ENCODE measurements around the gene RRAGD. TPM values are rescaled to one million over a fixed set of nuclear protein-coding genes. Genes with fewer than 3 reads are reported as not detected.

The RRAGD gene
- total and polyA plus RNA-seq, 2 of the 13 experiments (the other 11 are each of a cell fraction or from before 2014, with no cell fraction given): 0.35 to 0.53 TPM

DNA sequence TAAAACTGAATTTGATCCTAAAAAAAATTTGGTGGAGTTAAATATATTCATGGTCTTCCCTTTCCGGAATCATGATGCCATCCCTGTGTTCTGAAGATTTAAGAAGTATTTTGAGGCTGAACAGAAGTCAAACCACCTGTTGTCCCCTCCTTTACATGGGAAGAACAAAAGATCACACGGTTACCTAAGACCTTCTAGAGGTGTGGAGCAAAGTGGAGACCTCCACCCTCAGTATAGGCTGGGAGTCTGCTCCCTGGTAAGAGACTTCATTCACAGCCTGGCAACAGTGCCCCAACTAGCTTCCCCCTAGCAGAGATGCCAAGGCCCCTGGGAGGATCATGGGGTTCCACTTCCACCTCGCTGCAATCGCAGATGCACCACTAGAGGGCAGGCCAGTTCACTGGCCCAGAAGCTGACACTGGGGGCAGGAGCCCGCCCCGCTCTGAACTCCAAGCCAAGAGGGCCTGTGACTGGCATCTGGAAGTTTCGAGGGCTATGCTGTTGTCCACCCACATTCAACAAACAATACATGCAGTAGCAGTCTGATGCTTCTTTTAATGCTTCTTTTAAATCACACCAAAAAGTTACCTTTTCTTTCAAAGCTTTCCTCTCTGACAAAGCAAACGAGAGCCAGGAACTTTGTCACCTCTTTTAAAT lies 40.1 kb downstream of the RRAGD start (continued):
- TF ChIP-seq, protein P1, sequence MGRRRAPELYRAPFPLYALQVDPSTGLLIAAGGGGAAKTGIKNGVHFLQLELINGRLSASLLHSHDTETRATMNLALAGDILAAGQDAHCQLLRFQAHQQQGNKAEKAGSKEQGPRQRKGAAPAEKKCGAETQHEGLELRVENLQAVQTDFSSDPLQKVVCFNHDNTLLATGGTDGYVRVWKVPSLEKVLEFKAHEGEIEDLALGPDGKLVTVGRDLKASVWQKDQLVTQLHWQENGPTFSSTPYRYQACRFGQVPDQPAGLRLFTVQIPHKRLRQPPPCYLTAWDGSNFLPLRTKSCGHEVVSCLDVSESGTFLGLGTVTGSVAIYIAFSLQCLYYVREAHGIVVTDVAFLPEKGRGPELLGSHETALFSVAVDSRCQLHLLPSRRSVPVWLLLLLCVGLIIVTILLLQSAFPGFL (CRISPR knock-in tag; IDR thresholded peaks at IDR 0.05): no peak
- TF ChIP-seq, protein P2, sequence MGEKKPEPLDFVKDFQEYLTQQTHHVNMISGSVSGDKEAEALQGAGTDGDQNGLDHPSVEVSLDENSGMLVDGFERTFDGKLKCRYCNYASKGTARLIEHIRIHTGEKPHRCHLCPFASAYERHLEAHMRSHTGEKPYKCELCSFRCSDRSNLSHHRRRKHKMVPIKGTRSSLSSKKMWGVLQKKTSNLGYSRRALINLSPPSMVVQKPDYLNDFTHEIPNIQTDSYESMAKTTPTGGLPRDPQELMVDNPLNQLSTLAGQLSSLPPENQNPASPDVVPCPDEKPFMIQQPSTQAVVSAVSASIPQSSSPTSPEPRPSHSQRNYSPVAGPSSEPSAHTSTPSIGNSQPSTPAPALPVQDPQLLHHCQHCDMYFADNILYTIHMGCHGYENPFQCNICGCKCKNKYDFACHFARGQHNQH (CRISPR knock-in tag; IDR thresholded peaks at IDR 0.05): peak; percentile 30; the same call in 1 of the 2 replicates
- TF ChIP-seq, protein P3, sequence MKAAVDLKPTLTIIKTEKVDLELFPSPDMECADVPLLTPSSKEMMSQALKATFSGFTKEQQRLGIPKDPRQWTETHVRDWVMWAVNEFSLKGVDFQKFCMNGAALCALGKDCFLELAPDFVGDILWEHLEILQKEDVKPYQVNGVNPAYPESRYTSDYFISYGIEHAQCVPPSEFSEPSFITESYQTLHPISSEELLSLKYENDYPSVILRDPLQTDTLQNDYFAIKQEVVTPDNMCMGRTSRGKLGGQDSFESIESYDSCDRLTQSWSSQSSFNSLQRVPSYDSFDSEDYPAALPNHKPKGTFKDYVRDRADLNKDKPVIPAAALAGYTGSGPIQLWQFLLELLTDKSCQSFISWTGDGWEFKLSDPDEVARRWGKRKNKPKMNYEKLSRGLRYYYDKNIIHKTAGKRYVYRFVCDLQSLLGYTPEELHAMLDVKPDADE (CRISPR knock-in tag; IDR thresholded peaks at IDR 0.05): no peak
- TF ChIP-seq, protein P4, sequence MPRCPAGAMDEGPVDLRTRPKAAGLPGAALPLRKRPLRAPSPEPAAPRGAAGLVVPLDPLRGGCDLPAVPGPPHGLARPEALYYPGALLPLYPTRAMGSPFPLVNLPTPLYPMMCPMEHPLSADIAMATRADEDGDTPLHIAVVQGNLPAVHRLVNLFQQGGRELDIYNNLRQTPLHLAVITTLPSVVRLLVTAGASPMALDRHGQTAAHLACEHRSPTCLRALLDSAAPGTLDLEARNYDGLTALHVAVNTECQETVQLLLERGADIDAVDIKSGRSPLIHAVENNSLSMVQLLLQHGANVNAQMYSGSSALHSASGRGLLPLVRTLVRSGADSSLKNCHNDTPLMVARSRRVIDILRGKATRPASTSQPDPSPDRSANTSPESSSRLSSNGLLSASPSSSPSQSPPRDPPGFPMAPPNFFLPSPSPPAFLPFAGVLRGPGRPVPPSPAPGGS (CRISPR knock-in tag; IDR thresholded peaks at IDR 0.05): no peak
- TF ChIP-seq, protein P5, sequence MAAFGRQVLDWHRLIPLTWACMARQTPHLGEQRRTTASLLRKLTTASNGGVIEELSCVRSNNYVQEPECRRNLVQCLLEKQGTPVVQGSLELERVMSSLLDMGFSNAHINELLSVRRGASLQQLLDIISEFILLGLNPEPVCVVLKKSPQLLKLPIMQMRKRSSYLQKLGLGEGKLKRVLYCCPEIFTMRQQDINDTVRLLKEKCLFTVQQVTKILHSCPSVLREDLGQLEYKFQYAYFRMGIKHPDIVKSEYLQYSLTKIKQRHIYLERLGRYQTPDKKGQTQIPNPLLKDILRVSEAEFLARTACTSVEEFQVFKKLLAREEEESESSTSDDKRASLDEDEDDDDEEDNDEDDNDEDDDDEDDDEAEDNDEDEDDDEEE (CRISPR knock-in tag; IDR thresholded peaks at IDR 0.05): no peak
- TF ChIP-seq ATF7 (IDR thresholded peaks at IDR 0.05): no peak
- TF ChIP-seq ATF7 (CRISPR knock-in tag; IDR thresholded peaks at IDR 0.05): no peak
- TF ChIP-seq SNAPC2 (CRISPR knock-in tag; IDR thresholded peaks at IDR 0.05): no peak
- TF ChIP-seq, protein P6, sequence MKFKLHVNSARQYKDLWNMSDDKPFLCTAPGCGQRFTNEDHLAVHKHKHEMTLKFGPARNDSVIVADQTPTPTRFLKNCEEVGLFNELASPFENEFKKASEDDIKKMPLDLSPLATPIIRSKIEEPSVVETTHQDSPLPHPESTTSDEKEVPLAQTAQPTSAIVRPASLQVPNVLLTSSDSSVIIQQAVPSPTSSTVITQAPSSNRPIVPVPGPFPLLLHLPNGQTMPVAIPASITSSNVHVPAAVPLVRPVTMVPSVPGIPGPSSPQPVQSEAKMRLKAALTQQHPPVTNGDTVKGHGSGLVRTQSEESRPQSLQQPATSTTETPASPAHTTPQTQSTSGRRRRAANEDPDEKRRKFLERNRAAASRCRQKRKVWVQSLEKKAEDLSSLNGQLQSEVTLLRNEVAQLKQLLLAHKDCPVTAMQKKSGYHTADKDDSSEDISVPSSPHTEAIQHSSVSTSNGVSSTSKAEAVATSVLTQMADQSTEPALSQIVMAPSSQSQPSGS (CRISPR knock-in tag; IDR thresholded peaks at IDR 0.05): no peak
- TF ChIP-seq NFYC (CRISPR knock-in tag; IDR thresholded peaks at IDR 0.05): no peak
- TF ChIP-seq KDM2A (CRISPR knock-in tag; IDR thresholded peaks at IDR 0.05; ENCODE audit: borderline replicate concordance, low read depth): peak; percentile 67; the same call in 1 of the 2 replicates
- TF ChIP-seq ASH2L (IDR thresholded peaks at IDR 0.05; ENCODE audit: insufficient read length, low read depth, low read length): no peak
- TF ChIP-seq, protein P7, sequence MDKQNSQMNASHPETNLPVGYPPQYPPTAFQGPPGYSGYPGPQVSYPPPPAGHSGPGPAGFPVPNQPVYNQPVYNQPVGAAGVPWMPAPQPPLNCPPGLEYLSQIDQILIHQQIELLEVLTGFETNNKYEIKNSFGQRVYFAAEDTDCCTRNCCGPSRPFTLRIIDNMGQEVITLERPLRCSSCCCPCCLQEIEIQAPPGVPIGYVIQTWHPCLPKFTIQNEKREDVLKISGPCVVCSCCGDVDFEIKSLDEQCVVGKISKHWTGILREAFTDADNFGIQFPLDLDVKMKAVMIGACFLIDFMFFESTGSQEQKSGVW (CRISPR knock-in tag; IDR thresholded peaks at IDR 0.05; ENCODE audit: borderline replicate concordance): no peak
- TF ChIP-seq CENPT (CRISPR knock-in tag; IDR thresholded peaks at IDR 0.05; ENCODE audit: low read depth): no peak
- no peak for TF ChIP-seq SETDB1 (CRISPR knock-in tag; IDR thresholded peaks at IDR 0.05; ENCODE audit: borderline replicate concordance)
- TF ChIP-seq, protein P8, sequence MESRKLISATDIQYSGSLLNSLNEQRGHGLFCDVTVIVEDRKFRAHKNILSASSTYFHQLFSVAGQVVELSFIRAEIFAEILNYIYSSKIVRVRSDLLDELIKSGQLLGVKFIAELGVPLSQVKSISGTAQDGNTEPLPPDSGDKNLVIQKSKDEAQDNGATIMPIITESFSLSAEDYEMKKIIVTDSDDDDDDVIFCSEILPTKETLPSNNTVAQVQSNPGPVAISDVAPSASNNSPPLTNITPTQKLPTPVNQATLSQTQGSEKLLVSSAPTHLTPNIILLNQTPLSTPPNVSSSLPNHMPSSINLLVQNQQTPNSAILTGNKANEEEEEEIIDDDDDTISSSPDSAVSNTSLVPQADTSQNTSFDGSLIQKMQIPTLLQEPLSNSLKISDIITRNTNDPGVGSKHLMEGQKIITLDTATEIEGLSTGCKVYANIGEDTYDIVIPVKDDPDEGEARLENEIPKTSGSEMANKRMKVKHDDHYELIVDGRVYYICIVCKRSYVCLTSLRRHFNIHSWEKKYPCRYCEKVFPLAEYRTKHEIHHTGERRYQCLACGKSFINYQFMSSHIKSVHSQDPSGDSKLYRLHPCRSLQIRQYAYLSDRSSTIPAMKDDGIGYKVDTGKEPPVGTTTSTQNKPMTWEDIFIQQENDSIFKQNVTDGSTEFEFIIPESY (CRISPR knock-in tag; IDR thresholded peaks at IDR 0.05): no peak
- no peak for TF ChIP-seq ZFP36 (IDR thresholded peaks at IDR 0.05; ENCODE audit: borderline replicate concordance, low read depth, low read length, partially characterized antibody)
- TF ChIP-seq CBX5 (CRISPR knock-in tag; IDR thresholded peaks at IDR 0.05; ENCODE audit: borderline replicate concordance): peak; percentile 50; the same call in 1 of the 2 replicates
- peak; percentile 57 for TF ChIP-seq GATAD2A (CRISPR knock-in tag; IDR thresholded peaks at IDR 0.05)

Data from HepG2 (cell line).